Smooth muscle cell (in vitro differentiated cells): ENCODE measurements around the gene RNF208. TPM values are rescaled to one million over a fixed set of nuclear protein-coding genes. Genes with fewer than 3 reads are reported as not detected.
A peak's percentile ranks its signal among the peaks of the same experiment; 100 is the strongest.

ENCODE experiments used
- DNase-seq: peaks from one replicate; lab custom pipeline; 2025; ENCODE audit not compliant: unreplicated experiment; lab: John Stamatoyannopoulos, UW
- H2AFZ ChIP-seq: fragments of 200-600 bp; sonication (generic); 2 replicates; pipeline ENCODE4 v1.6.0; 2016; ENCODE audit warnings: antibody characterized with exemption, low read depth, mild to moderate bottlenecking
- H3F3A ChIP-seq: fragments of 200-600 bp; sonication (generic); 2 replicates; pipeline ENCODE4 v1.6.0; 2017; ENCODE audit warnings: antibody characterized with exemption, low read depth
- H3K27ac ChIP-seq: fragments of 200-600 bp; sonication (generic); 2 replicates; pipeline ENCODE4 v1.5.1; 2016; ENCODE audit warnings: low read depth, mild to moderate bottlenecking
- H3K27me3 ChIP-seq: fragments of 200-600 bp; sonication (generic); 2 replicates; pipeline ENCODE4 v1.6.1; 2016; ENCODE audit warnings: low read depth, mild to moderate bottlenecking
- H3K36me3 ChIP-seq: fragments of 200-600 bp; sonication (generic); 2 replicates; pipeline ENCODE4 v1.5.1; 2016; ENCODE audit warnings: low read depth
- H3K4me1 ChIP-seq: fragments of 200-600 bp; sonication (generic); 2 replicates; pipeline ENCODE4 v1.5.1; 2016; ENCODE audit warnings: low read depth
- H3K4me2 ChIP-seq: fragments of 200-600 bp; sonication (generic); 2 replicates; pipeline ENCODE4 v1.6.0; 2016; ENCODE audit warnings: mild to moderate bottlenecking
- H3K4me3 ChIP-seq: fragments of 200-600 bp; sonication (generic); 2 replicates; pipeline ENCODE4 v1.5.1; 2016; ENCODE audit warnings: mild to moderate bottlenecking
- H3K79me2 ChIP-seq: fragments of 200-600 bp; sonication (generic); 2 replicates; pipeline ENCODE4 v1.6.0; 2016; ENCODE audit warnings: low read depth, mild to moderate bottlenecking
- H3K9ac ChIP-seq: fragments of 200-600 bp; sonication (generic); 2 replicates; pipeline ENCODE4 v1.6.0; 2016; ENCODE audit warnings: low read depth
- H3K9me3 ChIP-seq: fragments of 200-600 bp; sonication (generic); replicated peaks from 2 replicates; pipeline ENCODE4 v1.5.1; 2016; ENCODE audit warnings: low read depth
- H4K20me1 ChIP-seq: fragments of 200-600 bp; sonication (generic); 2 replicates; pipeline ENCODE4 v1.6.0; 2016; ENCODE audit warnings: low read depth
- WGBS: methylation state at CpG from one replicate; pipeline ENCODE4 v1.1.7; 2016; ENCODE audit warnings: low lambda C conversion rate; 5-methylcytosine and 5-hydroxymethylcytosine counted together
- polyA plus RNA-seq: library from polyadenylated mRNA; unstranded; fragments of >200 nt; fragmentation: Nextera tagmentation; extraction: Ambion mirVana; gene quantifications from 2 replicates; pipeline ENCODE4 v1.2.1, GENCODE V29; 2016
- total RNA-seq: library from RNA; depleted of rRNA; stranded (reverse); fragments of >200 nt; gene quantifications from 2 replicates; pipeline ENCODE4 v1.2.3, GENCODE V29; 2014
- TF ChIP-seq, protein P1 (sequence below): fragments of 200-600 bp; sonication (generic); IDR thresholded peaks from 2 replicates; pipeline ENCODE4 v1.5.1; 2017; ENCODE audit warnings: borderline replicate concordance, mild to moderate bottlenecking, antibody characterized with exemption; ENCODE audit not compliant: insufficient read depth, poor library complexity, severe bottlenecking

The RNF208 gene
- total and polyA plus RNA-seq, 2 experiments from 2014 or later: 0.36 to 1.4 TPM

GRCh38 chr9:137219757-137220316 is 2.2 kb downstream of the RNF208 start:
- Histone ChIP-seq H3K9ac (no peak overlapping the region), H2AFZ (no peak overlapping the region), H3F3A (no peaks in the 10 kb centered on the region), H3K4me1 (peaks cover 8% of the 10 kb centered on the region), H3K79me2 (no peaks in the 10 kb centered on the region), H3K27me3 (no peaks in the 10 kb centered on the region), H3K36me3 (no peaks in the 10 kb centered on the region), H3K9me3 (no peaks in the 10 kb centered on the region), H3K27ac (no peak overlapping the region), H3K4me3 (no peak overlapping the region), H4K20me1 (no peaks in the 10 kb centered on the region), H3K4me2 (no peak overlapping the region)
- WGBS: 94% methylated on average over 10 of the region's 10 CpGs
- no peak for DNase-seq
- TF ChIP-seq, protein P1, sequence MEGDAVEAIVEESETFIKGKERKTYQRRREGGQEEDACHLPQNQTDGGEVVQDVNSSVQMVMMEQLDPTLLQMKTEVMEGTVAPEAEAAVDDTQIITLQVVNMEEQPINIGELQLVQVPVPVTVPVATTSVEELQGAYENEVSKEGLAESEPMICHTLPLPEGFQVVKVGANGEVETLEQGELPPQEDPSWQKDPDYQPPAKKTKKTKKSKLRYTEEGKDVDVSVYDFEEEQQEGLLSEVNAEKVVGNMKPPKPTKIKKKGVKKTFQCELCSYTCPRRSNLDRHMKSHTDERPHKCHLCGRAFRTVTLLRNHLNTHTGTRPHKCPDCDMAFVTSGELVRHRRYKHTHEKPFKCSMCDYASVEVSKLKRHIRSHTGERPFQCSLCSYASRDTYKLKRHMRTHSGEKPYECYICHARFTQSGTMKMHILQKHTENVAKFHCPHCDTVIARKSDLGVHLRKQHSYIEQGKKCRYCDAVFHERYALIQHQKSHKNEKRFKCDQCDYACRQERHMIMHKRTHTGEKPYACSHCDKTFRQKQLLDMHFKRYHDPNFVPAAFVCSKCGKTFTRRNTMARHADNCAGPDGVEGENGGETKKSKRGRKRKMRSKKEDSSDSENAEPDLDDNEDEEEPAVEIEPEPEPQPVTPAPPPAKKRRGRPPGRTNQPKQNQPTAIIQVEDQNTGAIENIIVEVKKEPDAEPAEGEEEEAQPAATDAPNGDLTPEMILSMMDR: no peak

DNA sequence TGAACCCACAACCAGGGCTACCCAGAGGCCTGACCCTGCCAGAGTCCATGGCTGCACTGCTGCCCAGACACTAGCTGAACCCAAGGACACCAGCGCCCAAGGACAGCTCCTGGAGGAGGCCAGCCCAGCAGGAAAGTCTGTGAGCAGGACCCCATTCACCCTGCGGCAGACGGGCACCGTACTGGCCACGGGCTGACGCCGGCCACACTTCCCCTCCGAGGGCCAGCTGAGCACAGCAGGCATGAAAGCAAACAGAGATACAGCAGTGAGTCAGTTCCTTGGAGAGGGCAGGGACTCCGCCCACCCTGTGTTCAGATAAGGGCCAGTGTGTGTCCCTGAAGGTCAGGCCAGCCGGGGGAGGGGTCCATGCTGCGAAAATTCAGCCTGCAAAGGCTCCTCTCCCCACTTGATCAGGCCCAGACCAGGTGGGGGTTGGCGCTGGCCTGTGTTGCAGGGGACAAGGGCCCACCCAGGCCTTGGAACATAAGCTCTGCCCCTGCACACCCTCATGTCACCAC is 3.2 kb downstream of the RNF208 start:
- H4K20me1 ChIP-seq: no peaks in the 10 kb centered on the region
- H3K36me3 ChIP-seq: no peaks in the 10 kb centered on the region
- no peaks in the 10 kb centered on the region for H3K27me3 ChIP-seq
- WGBS: 28% methylated on average over 12 of the region's 12 CpGs
- peaks cover 8% of the 10 kb centered on the region for H3K4me1 ChIP-seq
- H3K9me3 ChIP-seq: no peaks in the 10 kb centered on the region
- no peak overlapping the region for H2AFZ ChIP-seq
- no peak overlapping the region for H3K4me3 ChIP-seq
- no peak overlapping the region for H3K9ac ChIP-seq
- peak overlapping the region; percentile 33 for H3K4me2 ChIP-seq
- DNase-seq: no peak
- no peaks in the 10 kb centered on the region for H3K79me2 ChIP-seq
- peak overlapping the region; percentile 2 for H3K27ac ChIP-seq
- no peaks in the 10 kb centered on the region for H3F3A ChIP-seq
- TF ChIP-seq, protein P1: no peak

DNA sequence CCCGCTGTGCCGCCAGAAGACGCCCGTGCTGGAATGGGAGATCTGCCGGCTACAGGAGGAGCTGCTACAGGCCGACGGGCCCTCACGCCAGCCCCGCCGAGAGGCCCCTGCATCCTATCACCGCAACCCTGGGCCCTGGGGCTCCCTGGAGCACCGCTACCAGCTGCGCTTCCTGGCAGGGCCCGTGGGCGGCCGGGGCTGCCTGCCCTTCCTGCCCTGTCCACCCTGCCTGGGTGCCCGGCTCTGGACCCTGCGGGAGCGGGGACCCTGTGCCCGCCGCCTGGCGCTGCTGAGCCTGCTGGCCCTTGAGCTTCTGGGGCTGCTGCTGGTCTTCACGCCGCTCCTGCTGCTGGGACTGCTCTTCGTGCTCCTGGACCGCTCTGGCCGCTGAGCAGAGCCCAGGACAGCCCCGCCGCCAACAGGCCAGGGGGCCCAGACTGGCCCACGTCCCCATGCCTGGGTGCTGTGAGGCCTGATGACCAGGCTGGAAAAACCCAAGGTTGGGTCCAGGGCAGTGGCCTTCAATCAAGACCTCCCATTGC is 3.8 kb downstream of the RNF208 start:
- no peak overlapping the region for H2AFZ ChIP-seq
- 94% methylated on average over 29 of the region's 30 CpGs for WGBS
- H3K27me3 ChIP-seq: no peaks in the 10 kb centered on the region
- peak overlapping the region; percentile 2 for H3K27ac ChIP-seq
- peak overlapping the region; percentile 33 for H3K4me2 ChIP-seq
- no peaks in the 10 kb centered on the region for H4K20me1 ChIP-seq
- no peaks in the 10 kb centered on the region for H3K79me2 ChIP-seq
- no peaks in the 10 kb centered on the region for H3K36me3 ChIP-seq
- H3K4me1 ChIP-seq: peaks cover 8% of the 10 kb centered on the region
- H3K9me3 ChIP-seq: no peaks in the 10 kb centered on the region
- H3F3A ChIP-seq: no peaks in the 10 kb centered on the region
- TF ChIP-seq, protein P1: no peak
- no peak overlapping the region for H3K9ac ChIP-seq
- H3K4me3 ChIP-seq: no peak overlapping the region
- DNase-seq: no peak
